Stomach (tissue), 9 donors: Measurements from ENCODE around the gene KBTBD12. TPM values are rescaled to one million over a fixed set of nuclear protein-coding genes. Genes with fewer than 3 reads are reported as not detected.

Experiments
- DNase-seq, 2 donors: peaks; one replicate each; pipeline versions ENCODE4 v3.0.0 to v3.0.0-alpha.2; 2013 to 2019
- H3K27ac ChIP-seq, 5 donors: fragments of 200-600 bp in 4 of 5; sonication (generic) in 4 of 5; one replicate each; pipeline ENCODE4 v1.5.1; 2013 to 2019; ENCODE audit warnings: mild to moderate bottlenecking in 1 of 5, moderate library complexity in 1 of 5
- H3K27me3 ChIP-seq, 3 donors: fragments of 200-600 bp; sonication (generic); one replicate each; pipeline ENCODE4 v1.5.1; 2017 to 2019; ENCODE audit warnings: mixed run types in 1 of 3
- H3K36me3 ChIP-seq, 4 donors: fragments of 200-600 bp; sonication (generic); 1 replicate in 3 of 4; 2 replicates in 1 of 4; pipeline ENCODE4 v1.5.1; 2016 to 2019
- H3K4me1 ChIP-seq, 4 donors: fragments of 200-600 bp; sonication (generic); one replicate each; pipeline ENCODE4 v1.5.1; 2016 to 2019
- H3K4me3 ChIP-seq, 4 donors: fragments of 200-600 bp; sonication (generic) in 3 of 4; one replicate each; pipeline ENCODE4 v1.5.1; 2016 to 2019; ENCODE audit warnings: mild to moderate bottlenecking in 1 of 4
- H3K9me3 ChIP-seq, 4 donors: fragments of 200-600 bp; sonication (generic); one replicate each; pipeline ENCODE4 v1.5.1; 2016 to 2019
- EP300 ChIP-seq: sonication (generic); formaldehyde crosslinking; IDR thresholded peaks from one replicate; pipeline ENCODE4 v1.6.1; 2017; ENCODE audit warnings: antibody characterized with exemption
- POLR2A ChIP-seq, 4 donors: fragments of 450-650 bp; IDR thresholded peaks; one replicate each; pipeline ENCODE4 v1.6.1; 2016; ENCODE audit warnings: antibody characterized with exemption in 4 of 4, control low read depth in 2 of 4, mild to moderate bottlenecking in 1 of 4, moderate library complexity in 1 of 4
- POLR2AphosphoS5 ChIP-seq, 3 donors: sonication (generic); formaldehyde crosslinking; IDR thresholded peaks; one replicate each; pipeline ENCODE4 v1.6.1; 2016; ENCODE audit warnings: antibody characterized with exemption in 3 of 3
- whole genome bisulfite sequencing, 5 donors: extraction: QIAGEN DNeasy Blood & Tissue Kit in 3 of 5; methylation state at CpG; one replicate each; pipeline versions ENCODE4 v1.1.5 to v1.1.7; 2013 to 2018; 5-methylcytosine and 5-hydroxymethylcytosine counted together
- intact Hi-C: fragments of 100-400 bp; cut with DNase I; formaldehyde crosslinking; loops from one replicate; pipeline ENCODE4 v1.15.1; 2023; ENCODE audit warnings: low total_unique reads
- polyA plus RNA-seq, 3 donors: library from polyadenylated mRNA; stranded (reverse); fragments of 200-250 nt; gene quantifications; one replicate each; pipeline ENCODE4 v1.2.3, GENCODE V29; 2013
- total RNA-seq, 5 donors: library from RNA; depleted of rRNA; stranded (reverse); fragments of >200 nt; gene quantifications; one replicate each; pipeline versions ENCODE4 v1.1.0 to v1.2.3, GENCODE V29; 2014 to 2016
- TF ChIP-seq, protein P1 (sequence below), 7 experiments: fragments of 450-650 bp in 4 of 7; fragments of 200-600 bp in 3 of 7; sonication (generic) in 3 of 7; IDR thresholded peaks; one replicate each; pipeline ENCODE4 v1.5.1; 2016 to 2019; ENCODE audit warnings: antibody characterized with exemption in 7 of 7, control low read depth in 2 of 7, mild to moderate bottlenecking in 1 of 7
- donor health status: healthy with polysubstance abuse.
- donor health status: Bipolar disorder and iron deficiency.
- donor health status: healthy.

The KBTBD12 gene
- total and polyA plus RNA-seq, 8 donors: 0.46 to 10.3 (median 1.6) TPM

GRCh38 chr3:128004661-128005060, 89.6 kb downstream of the KBTBD12 start:
- DNase-seq: peak in 1 of 2 donors; percentile 55
- no peak overlapping the region for H3K4me3 ChIP-seq
- H3K4me1 ChIP-seq: no peaks in the 10 kb centered on the region
- WGBS, 5 donors: 51 to 75% (median 64%) methylated on average over 8 of the region's 8 CpGs
- H3K27ac ChIP-seq: no peak overlapping the region
- H3K9me3 ChIP-seq: no peaks in the 10 kb centered on the region
- H3K27me3 ChIP-seq: peaks cover 0 to 35% (median 9%) of the 10 kb centered on the region in 3 donors
- TF ChIP-seq, protein P1, sequence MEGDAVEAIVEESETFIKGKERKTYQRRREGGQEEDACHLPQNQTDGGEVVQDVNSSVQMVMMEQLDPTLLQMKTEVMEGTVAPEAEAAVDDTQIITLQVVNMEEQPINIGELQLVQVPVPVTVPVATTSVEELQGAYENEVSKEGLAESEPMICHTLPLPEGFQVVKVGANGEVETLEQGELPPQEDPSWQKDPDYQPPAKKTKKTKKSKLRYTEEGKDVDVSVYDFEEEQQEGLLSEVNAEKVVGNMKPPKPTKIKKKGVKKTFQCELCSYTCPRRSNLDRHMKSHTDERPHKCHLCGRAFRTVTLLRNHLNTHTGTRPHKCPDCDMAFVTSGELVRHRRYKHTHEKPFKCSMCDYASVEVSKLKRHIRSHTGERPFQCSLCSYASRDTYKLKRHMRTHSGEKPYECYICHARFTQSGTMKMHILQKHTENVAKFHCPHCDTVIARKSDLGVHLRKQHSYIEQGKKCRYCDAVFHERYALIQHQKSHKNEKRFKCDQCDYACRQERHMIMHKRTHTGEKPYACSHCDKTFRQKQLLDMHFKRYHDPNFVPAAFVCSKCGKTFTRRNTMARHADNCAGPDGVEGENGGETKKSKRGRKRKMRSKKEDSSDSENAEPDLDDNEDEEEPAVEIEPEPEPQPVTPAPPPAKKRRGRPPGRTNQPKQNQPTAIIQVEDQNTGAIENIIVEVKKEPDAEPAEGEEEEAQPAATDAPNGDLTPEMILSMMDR (IDR thresholded peaks at IDR 0.05): no peak
- TF ChIP-seq POLR2A (IDR thresholded peaks at IDR 0.05): no peak
- TF ChIP-seq POLR2AphosphoS5 (IDR thresholded peaks at IDR 0.05): no peak
- no peak for TF ChIP-seq EP300
- no peaks in the 10 kb centered on the region for H3K36me3 ChIP-seq
- intact Hi-C loops: no loop called here

DNA sequence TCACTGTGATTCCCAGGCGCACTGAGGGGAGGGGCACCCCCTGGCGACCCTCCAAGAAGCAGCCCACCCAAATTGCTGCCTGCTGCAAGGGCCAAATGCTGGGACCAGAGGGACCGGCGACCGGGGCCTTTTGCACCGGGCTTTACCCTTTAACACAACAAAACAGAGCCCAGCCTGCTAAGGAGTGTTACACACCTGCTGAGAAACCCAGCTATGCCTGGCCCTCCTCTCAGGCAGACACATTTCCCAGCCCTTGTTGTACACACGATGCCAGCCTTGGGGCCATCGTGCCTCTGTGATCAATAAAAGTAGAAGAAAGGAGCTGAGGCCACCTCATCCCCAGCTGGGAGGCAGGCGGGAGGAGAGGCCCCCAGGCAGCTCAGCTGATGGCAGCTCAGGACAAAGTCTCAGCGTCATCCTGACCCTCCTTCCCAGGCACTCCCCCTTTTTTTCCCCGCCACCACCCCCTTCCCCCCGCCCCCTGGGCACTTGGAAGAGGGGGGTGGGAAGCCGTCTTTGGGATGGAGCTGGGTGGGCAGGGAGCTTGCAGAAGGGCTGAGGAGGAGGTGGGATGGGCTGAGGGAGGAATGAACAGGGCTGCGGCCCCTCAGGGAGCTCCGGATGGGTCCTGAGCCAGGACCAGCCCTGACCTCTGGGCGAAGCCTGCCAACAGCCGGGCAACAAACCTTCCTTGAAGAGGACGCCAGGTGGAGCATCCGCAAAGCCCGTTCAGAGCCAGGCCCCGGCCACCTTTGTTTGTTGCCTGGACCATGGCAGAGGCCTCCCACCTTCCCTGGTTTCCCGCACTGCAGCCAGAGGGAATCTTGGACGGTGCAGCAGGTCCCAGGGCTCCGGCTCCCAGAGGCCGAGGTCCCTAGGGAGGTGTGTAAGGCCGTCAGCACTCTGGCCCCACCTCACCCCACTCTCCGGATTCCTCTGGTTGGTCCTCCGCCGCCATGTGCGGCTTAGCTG, 91.3 kb downstream of the KBTBD12 start:
- Histone ChIP-seq H3K9me3 (no peaks in the 10 kb centered on the region), H3K36me3 (no peaks in the 10 kb centered on the region), H3K27me3 (peaks cover 0 to 39% (median 9%) of the 10 kb centered on the region in 3 donors), H3K4me1 (peaks cover 0 to under 1% (median 0%) of the 10 kb centered on the region in 4 donors), H3K27ac (no peak overlapping the region), H3K4me3 (no peak overlapping the region)
- intact Hi-C loops: no loop called here
- 40 to 61% (median 48%) methylated on average over 20 to 30 of the region's 30 CpGs for WGBS, 5 donors
- DNase-seq: no peak
- no peak for TF ChIP-seq POLR2AphosphoS5 (IDR thresholded peaks at IDR 0.05)
- no peak for TF ChIP-seq EP300
- no peak for TF ChIP-seq POLR2A (IDR thresholded peaks at IDR 0.05)
- TF ChIP-seq, protein P1 (IDR thresholded peaks at IDR 0.05): no peak

GRCh38 chr3:128007033-128007424, 92.0 kb downstream of the KBTBD12 start:
- H3K27me3 ChIP-seq: peaks cover 0 to 43% (median 9%) of the 10 kb centered on the region in 3 donors
- no peaks in the 10 kb centered on the region for H3K36me3 ChIP-seq
- intact Hi-C loops: no loop called here
- 46 to 68% (median 52%) methylated on average over 11 of the region's 11 CpGs for WGBS, 5 donors
- no peaks in the 10 kb centered on the region for H3K9me3 ChIP-seq
- no peak overlapping the region for H3K4me3 ChIP-seq
- TF ChIP-seq, protein P1 (IDR thresholded peaks at IDR 0.05): no peak
- TF ChIP-seq POLR2AphosphoS5 (IDR thresholded peaks at IDR 0.05) (no peak), POLR2A (IDR thresholded peaks at IDR 0.05) (no peak), EP300 (no peak)
- no peak overlapping the region for H3K27ac ChIP-seq
- H3K4me1 ChIP-seq: peaks cover 0 to 4% (median 0%) of the 10 kb centered on the region in 4 donors
- DNase-seq: no peak

- no peaks in the 10 kb centered on the region for H3K9me3 ChIP-seq
- peaks cover 0 to 4% (median 0%) of the 10 kb centered on the region in 4 donors for H3K4me1 ChIP-seq
- no peak for DNase-seq
- no peak overlapping the region for H3K4me3 ChIP-seq
- H3K27ac ChIP-seq: no peak overlapping the region
- no peak for TF ChIP-seq POLR2A (IDR thresholded peaks at IDR 0.05)
- TF ChIP-seq, protein P1 (IDR thresholded peaks at IDR 0.05): no peak
- no peak for TF ChIP-seq POLR2AphosphoS5 (IDR thresholded peaks at IDR 0.05)
- no peak for TF ChIP-seq EP300
- 82 to 90% (median 89%) methylated on average over 12 of the region's 12 CpGs for WGBS, 5 donors
- H3K36me3 ChIP-seq: no peaks in the 10 kb centered on the region
- H3K27me3 ChIP-seq: peaks cover 0 to 49% (median 9%) of the 10 kb centered on the region in 3 donors
- intact Hi-C loops: no loop called here
These were observed 95.2 kb downstream of the KBTBD12 start for GRCh38 chr3:128009952-128010846.
